GM23338 (cell line): ENCODE results near the gene MYO9B. TPM values are rescaled to one million over a fixed set of nuclear protein-coding genes. Genes with fewer than 3 reads are reported as not detected.

ENCODE experiments used
- ATAC-seq: fragments of 200-7000 bp; cut with Tn5 transposase; 3 replicates; pipeline ENCODE4 v1.9.1; 2020
- DNase-seq: peaks from one replicate; pipeline ENCODE4 v3.0.0-alpha.2; 2015; ENCODE audit warnings: low spot score
- H2AFZ ChIP-seq: fragments of 200-600 bp; sonication (generic); 2 replicates; pipeline ENCODE4 v1.8.0; 2016; ENCODE audit warnings: antibody characterized with exemption, mild to moderate bottlenecking, moderate library complexity
- H3F3A ChIP-seq: fragments of 200-600 bp; sonication (generic); replicated peaks from 2 replicates; pipeline ENCODE4 v1.8.0; 2017; ENCODE audit warnings: antibody characterized with exemption, mixed run types, low read depth
- H3K27ac ChIP-seq: fragments of 200-600 bp; sonication (generic); 2 replicates; pipeline ENCODE4 v1.6.1; 2016; ENCODE audit warnings: low read depth
- H3K27me3 ChIP-seq: fragments of 200-600 bp; sonication (generic); 2 replicates; pipeline ENCODE4 v1.8.0; 2016; ENCODE audit warnings: mild to moderate bottlenecking, mixed run types, moderate library complexity; ENCODE audit not compliant: insufficient read depth
- H3K36me3 ChIP-seq: fragments of 200-600 bp; sonication (generic); 2 replicates; pipeline ENCODE4 v1.8.0; 2016; ENCODE audit warnings: mild to moderate bottlenecking; ENCODE audit not compliant: insufficient read depth
- H3K4me1 ChIP-seq: fragments of 200-600 bp; sonication (generic); 2 replicates; pipeline ENCODE4 v1.8.0; 2016; ENCODE audit warnings: mild to moderate bottlenecking, moderate library complexity; ENCODE audit not compliant: insufficient read depth
- H3K4me2 ChIP-seq: fragments of 200-600 bp; sonication (generic); 2 replicates; pipeline ENCODE4 v1.7.1; 2017; ENCODE audit warnings: mixed run types
- H3K4me3 ChIP-seq: fragments of 200-600 bp; sonication (generic); 2 replicates; pipeline ENCODE4 v1.6.1; 2016; ENCODE audit warnings: mixed run types
- H3K79me2 ChIP-seq: fragments of 200-600 bp; sonication (generic); replicated peaks from 2 replicates; pipeline ENCODE4 v1.8.0; 2017; ENCODE audit warnings: mild to moderate bottlenecking; ENCODE audit not compliant: insufficient read depth
- H3K9me2 ChIP-seq: fragments of 200-600 bp; sonication (generic); 2 replicates; pipeline ENCODE4 v1.8.0; 2017; ENCODE audit not compliant: insufficient read depth
- H4K20me1 ChIP-seq: fragments of 200-600 bp; sonication (generic); replicated peaks from 2 replicates; pipeline ENCODE4 v1.8.0; 2017; ENCODE audit warnings: mild to moderate bottlenecking; ENCODE audit not compliant: insufficient read depth
- H3K27ac Mint-ChIP-seq: 2 replicates; pipeline ENCODE4 v1.8.0; 2020; ENCODE audit warnings: inconsistent platforms, mild to moderate bottlenecking, moderate library complexity, mixed read lengths
- H3K27me3 Mint-ChIP-seq: 3 replicates; pipeline ENCODE4 v1.8.0; 2022; ENCODE audit warnings: low read depth, mild to moderate bottlenecking, moderate library complexity, mixed read lengths, inconsistent platforms; ENCODE audit not compliant: insufficient read depth, poor library complexity
- H3K36me3 Mint-ChIP-seq: 3 replicates; pipeline ENCODE4 v1.8.0; 2021; ENCODE audit warnings: low read depth, mild to moderate bottlenecking, inconsistent platforms, moderate library complexity, mixed read lengths
- H3K4me1 Mint-ChIP-seq: 3 replicates; pipeline ENCODE4 v1.8.0; 2020; ENCODE audit warnings: mild to moderate bottlenecking, inconsistent platforms, mixed read lengths
- H3K4me3 Mint-ChIP-seq: 3 replicates; pipeline ENCODE4 v1.8.0; 2021; ENCODE audit warnings: moderate library complexity, mild to moderate bottlenecking, inconsistent platforms, mixed read lengths
- H3K9me3 Mint-ChIP-seq: 3 replicates; pipeline ENCODE4 v1.8.0; 2020; ENCODE audit warnings: moderate library complexity, mild to moderate bottlenecking, inconsistent platforms, mixed read lengths
- CREB1 ChIP-seq: fragments of 250-450 bp; sonication (Bioruptor Pico); IDR thresholded peaks from 2 replicates; pipeline ENCODE4 v1.5.0; 2020; ENCODE audit warnings: low read depth, mild to moderate bottlenecking, moderate library complexity
- CTCF ChIP-seq, 2 experiments: fragments of 200-600 bp in 1 of 2; sonication (generic) in 1 of 2; conservative IDR thresholded peaks; 2 replicates each; pipeline versions ENCODE4 v1.5.1 to v1.6.1; 2016 to 2017; ENCODE audit warnings: antibody characterized with exemption in 2 of 2, low read depth in 2 of 2, mild to moderate bottlenecking in 2 of 2, moderate library complexity in 1 of 2
- EZH2 ChIP-seq: fragments of 200-600 bp; sonication (generic); IDR thresholded peaks from one replicate; pipeline ENCODE4 v1.8.0; 2017; ENCODE audit warnings: antibody characterized with exemption, mild to moderate bottlenecking, low read depth; ENCODE audit not compliant: unreplicated experiment
- EZH2phosphoT487 ChIP-seq: fragments of 200-600 bp; sonication (generic); IDR thresholded peaks from one replicate; pipeline ENCODE4 v1.8.1; 2018; ENCODE audit warnings: antibody characterized with exemption; ENCODE audit not compliant: unreplicated experiment
- JUNB ChIP-seq: IDR thresholded peaks from one replicate; pipeline ENCODE4 v1.6.1; 2016; ENCODE audit warnings: antibody characterized with exemption; ENCODE audit not compliant: unreplicated experiment
- NANOG ChIP-seq: IDR thresholded peaks from 2 replicates; pipeline ENCODE4 v1.6.1; 2016; ENCODE audit warnings: antibody characterized with exemption, borderline replicate concordance
- POLR2AphosphoS5 ChIP-seq: IDR thresholded peaks from 2 replicates; pipeline ENCODE4 v1.6.1; 2016; ENCODE audit warnings: antibody characterized with exemption, low read depth
- STAT1 ChIP-seq: IDR thresholded peaks from one replicate; pipeline ENCODE4 v1.6.1; 2016; ENCODE audit warnings: antibody characterized with exemption; ENCODE audit not compliant: unreplicated experiment
- ZNF114 ChIP-seq: fragments of 250-450 bp; sonication (Bioruptor Pico); IDR thresholded peaks from 2 replicates; pipeline ENCODE4 v1.5.0; 2020; ENCODE audit warnings: mild to moderate bottlenecking, moderate library complexity
- ZNF331 ChIP-seq: fragments of 250-450 bp; sonication (Bioruptor Pico); IDR thresholded peaks from 2 replicates; pipeline ENCODE4 v1.5.0; 2020; ENCODE audit warnings: low read depth, mild to moderate bottlenecking, moderate library complexity
- ZNF462 ChIP-seq: fragments of 250-450 bp; sonication (Bioruptor Pico); IDR thresholded peaks from 2 replicates; pipeline ENCODE4 v1.5.0; 2020; ENCODE audit warnings: mild to moderate bottlenecking, moderate library complexity
- polyA plus RNA-seq: library from polyadenylated mRNA; unstranded; fragments of >200 nt; fragmentation: Nextera tagmentation; extraction: Ambion mirVana; gene quantifications from 2 replicates; pipeline ENCODE4 v1.2.1, GENCODE V29; 2016
- total RNA-seq: library from RNA; depleted of rRNA; stranded (reverse); fragments of >200 nt; shearing (Covaris generic); gene quantifications from 2 replicates; pipeline ENCODE4 v1.2.3, GENCODE V29; 2014
- TF ChIP-seq, protein P1 (sequence below): IDR thresholded peaks from one replicate; pipeline ENCODE4 v1.6.1; 2018; ENCODE audit warnings: antibody characterized with exemption; ENCODE audit not compliant: unreplicated experiment
- TF ChIP-seq, protein P2 (sequence below): IDR thresholded peaks from 2 replicates; pipeline ENCODE4 v1.6.1; 2016; ENCODE audit warnings: antibody characterized with exemption

Gene MYO9B
- total and polyA plus RNA-seq, 2 experiments from 2014 or later: 28.7 to 61.3 TPM

DNA sequence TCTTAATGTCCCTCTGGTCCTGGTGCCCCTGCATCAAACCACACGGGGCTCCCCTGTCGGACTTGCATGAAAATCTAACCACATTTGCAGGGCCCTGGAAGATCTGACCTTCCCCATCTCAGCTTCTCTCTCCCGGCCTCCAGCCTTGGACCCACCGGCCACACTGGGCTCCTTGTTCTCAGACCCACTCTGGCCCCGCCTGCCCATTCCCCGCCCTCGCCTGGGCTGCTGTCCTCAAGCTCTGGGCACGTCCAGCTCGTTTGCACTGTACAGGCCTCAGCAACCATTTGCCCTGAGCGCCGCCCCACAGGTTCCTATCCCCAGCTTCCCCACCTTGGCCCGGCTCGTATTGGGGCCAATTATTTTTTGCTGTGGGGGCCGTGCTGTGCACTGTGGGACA, 10.5 kb downstream of the MYO9B start:
- H2AFZ ChIP-seq: no peak overlapping the region
- H3K9me2 ChIP-seq: no peaks in the 10 kb centered on the region
- H3K4me1 Mint-ChIP-seq: peaks cover 10% of the 10 kb centered on the region; the same call in 2 of the 3 replicates
- H3K79me2 ChIP-seq: peaks cover 84% of the 10 kb centered on the region
- TF ChIP-seq, protein P1, sequence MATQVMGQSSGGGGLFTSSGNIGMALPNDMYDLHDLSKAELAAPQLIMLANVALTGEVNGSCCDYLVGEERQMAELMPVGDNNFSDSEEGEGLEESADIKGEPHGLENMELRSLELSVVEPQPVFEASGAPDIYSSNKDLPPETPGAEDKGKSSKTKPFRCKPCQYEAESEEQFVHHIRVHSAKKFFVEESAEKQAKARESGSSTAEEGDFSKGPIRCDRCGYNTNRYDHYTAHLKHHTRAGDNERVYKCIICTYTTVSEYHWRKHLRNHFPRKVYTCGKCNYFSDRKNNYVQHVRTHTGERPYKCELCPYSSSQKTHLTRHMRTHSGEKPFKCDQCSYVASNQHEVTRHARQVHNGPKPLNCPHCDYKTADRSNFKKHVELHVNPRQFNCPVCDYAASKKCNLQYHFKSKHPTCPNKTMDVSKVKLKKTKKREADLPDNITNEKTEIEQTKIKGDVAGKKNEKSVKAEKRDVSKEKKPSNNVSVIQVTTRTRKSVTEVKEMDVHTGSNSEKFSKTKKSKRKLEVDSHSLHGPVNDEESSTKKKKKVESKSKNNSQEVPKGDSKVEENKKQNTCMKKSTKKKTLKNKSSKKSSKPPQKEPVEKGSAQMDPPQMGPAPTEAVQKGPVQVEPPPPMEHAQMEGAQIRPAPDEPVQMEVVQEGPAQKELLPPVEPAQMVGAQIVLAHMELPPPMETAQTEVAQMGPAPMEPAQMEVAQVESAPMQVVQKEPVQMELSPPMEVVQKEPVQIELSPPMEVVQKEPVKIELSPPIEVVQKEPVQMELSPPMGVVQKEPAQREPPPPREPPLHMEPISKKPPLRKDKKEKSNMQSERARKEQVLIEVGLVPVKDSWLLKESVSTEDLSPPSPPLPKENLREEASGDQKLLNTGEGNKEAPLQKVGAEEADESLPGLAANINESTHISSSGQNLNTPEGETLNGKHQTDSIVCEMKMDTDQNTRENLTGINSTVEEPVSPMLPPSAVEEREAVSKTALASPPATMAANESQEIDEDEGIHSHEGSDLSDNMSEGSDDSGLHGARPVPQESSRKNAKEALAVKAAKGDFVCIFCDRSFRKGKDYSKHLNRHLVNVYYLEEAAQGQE: no peak
- no peak for TF ChIP-seq ZNF331 (CRISPR knock-in tag)
- TF ChIP-seq POLR2AphosphoS5: no peak
- TF ChIP-seq ZNF462 (CRISPR knock-in tag): no peak
- no peak for TF ChIP-seq NANOG
- TF ChIP-seq JUNB: no peak
- no peak for TF ChIP-seq STAT1
- TF ChIP-seq EZH2: no peak
- TF ChIP-seq, protein P2, sequence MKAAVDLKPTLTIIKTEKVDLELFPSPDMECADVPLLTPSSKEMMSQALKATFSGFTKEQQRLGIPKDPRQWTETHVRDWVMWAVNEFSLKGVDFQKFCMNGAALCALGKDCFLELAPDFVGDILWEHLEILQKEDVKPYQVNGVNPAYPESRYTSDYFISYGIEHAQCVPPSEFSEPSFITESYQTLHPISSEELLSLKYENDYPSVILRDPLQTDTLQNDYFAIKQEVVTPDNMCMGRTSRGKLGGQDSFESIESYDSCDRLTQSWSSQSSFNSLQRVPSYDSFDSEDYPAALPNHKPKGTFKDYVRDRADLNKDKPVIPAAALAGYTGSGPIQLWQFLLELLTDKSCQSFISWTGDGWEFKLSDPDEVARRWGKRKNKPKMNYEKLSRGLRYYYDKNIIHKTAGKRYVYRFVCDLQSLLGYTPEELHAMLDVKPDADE: no peak
- no peak for TF ChIP-seq ZNF114 (CRISPR knock-in tag)
- TF ChIP-seq CREB1 (CRISPR knock-in tag): no peak
- no peak for TF ChIP-seq CTCF (conservative IDR thresholded peaks at IDR 0.05; ENCODE audit: low read depth in 2 of 2)
- TF ChIP-seq EZH2phosphoT487: no peak
- H3K27me3 Mint-ChIP-seq: peaks cover 9% of the 10 kb centered on the region
- H3K27me3 ChIP-seq: no peaks in the 10 kb centered on the region
- no peak overlapping the region for H3K27ac Mint-ChIP-seq
- H3K4me1 ChIP-seq: peaks cover 6% of the 10 kb centered on the region; the same call in 1 of the 2 replicates
- H4K20me1 ChIP-seq: peaks cover 22% of the 10 kb centered on the region
- ATAC-seq: no peak
- H3K36me3 ChIP-seq: no peaks in the 10 kb centered on the region
- peaks cover 13% of the 10 kb centered on the region; the same call in 1 of the 3 replicates for H3K36me3 Mint-ChIP-seq
- H3K4me3 Mint-ChIP-seq: no peak overlapping the region
- H3K27ac ChIP-seq: no peak overlapping the region
- H3K9me3 Mint-ChIP-seq: 0 out of 3 replicates have a peak, but pooled peaks cover 3% of the 10 kb centered on the region
- no peak overlapping the region for H3K4me2 ChIP-seq
- H3K4me3 ChIP-seq: no peak overlapping the region
- no peak for DNase-seq
- no peaks in the 10 kb centered on the region for H3F3A ChIP-seq
